ENCODE measurements around the gene TRIP6. TPM values are rescaled to one million over a fixed set of nuclear protein-coding genes. Genes with fewer than 3 reads are reported as not detected.

The TRIP6 gene
- total RNA-seq, 1 donor from 2014 or later = 13.1 TPM

GRCh38 chr7:100859856-100860255 is 7.3 kb upstream of the TRIP6 start:
- Mint-ChIP-seq H3K9me3 (ENCODE audit: unreplicated experiment) (no peaks in the 10 kb centered on the region), H3K36me3 (ENCODE audit: unreplicated experiment) (no peaks in the 10 kb centered on the region), H3K27ac (ENCODE audit: unreplicated experiment) (peak overlapping the region; percentile 16), H3K4me3 (ENCODE audit: unreplicated experiment) (no peak overlapping the region), H3K4me1 (ENCODE audit: low read depth, unreplicated experiment) (no peaks in the 10 kb centered on the region), H3K27me3 (ENCODE audit: unreplicated experiment) (peaks cover 7% of the 10 kb centered on the region)
- TF ChIP-seq CTCF (IDR thresholded peaks at IDR 0.05; ENCODE audit: partially characterized antibody, unreplicated experiment) = no peak
- no peak for DNase-seq

DNA sequence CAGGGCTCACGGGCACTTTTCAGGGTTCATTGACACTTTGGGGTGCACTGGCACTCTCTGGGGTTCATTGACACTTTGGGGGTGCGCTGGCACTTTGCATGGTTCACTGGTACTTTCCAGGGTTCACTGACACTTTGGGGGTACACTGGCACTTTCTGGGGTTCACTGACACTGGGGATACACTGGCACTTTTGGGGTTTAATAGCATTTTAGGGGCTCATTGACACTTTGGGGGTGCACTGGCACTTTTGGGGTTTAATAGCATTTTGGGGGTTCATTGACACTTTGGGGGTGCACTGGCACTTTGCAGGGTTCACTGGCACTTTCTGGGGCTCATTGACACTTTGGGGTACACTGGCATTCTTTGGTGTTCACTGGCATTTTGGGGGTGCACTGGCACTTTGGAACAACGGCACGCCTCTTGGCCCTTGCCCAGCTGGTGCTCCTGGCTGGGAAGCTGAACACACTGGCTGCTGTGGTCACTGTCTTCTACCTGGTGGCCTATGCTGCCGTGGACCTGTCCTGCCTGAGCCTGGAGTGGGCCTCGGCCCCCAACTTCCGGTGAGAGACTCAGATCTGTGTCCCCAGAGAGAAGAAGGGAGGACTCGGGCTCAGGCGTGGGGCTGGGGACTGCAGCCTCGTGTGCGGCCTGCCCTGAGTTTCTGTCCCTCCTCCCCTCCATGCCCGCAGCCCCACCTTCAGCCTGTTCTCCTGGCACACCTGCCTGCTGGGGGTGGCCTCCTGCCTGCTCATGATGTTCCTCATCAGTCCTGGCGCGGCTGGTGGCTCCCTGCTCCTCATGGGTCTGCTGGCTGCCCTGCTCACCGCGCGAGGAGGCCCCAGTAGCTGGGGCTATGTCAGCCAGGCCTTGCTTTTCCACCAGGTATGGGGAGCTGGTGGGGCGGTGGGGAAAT is 6.2 kb upstream of the TRIP6 start:
- Mint-ChIP-seq H3K4me1 (ENCODE audit: low read depth, unreplicated experiment) (no peaks in the 10 kb centered on the region), H3K9me3 (ENCODE audit: unreplicated experiment) (peaks cover 3% of the 10 kb centered on the region), H3K27ac (ENCODE audit: unreplicated experiment) (no peak overlapping the region), H3K27me3 (ENCODE audit: unreplicated experiment) (peaks cover 7% of the 10 kb centered on the region), H3K4me3 (ENCODE audit: unreplicated experiment) (no peak overlapping the region), H3K36me3 (ENCODE audit: unreplicated experiment) (no peaks in the 10 kb centered on the region)
- DNase-seq = no peak
- no peak for TF ChIP-seq CTCF (IDR thresholded peaks at IDR 0.05; ENCODE audit: partially characterized antibody, unreplicated experiment)

- Mint-ChIP-seq H3K4me3 (ENCODE audit: unreplicated experiment) (no peak overlapping the region), H3K4me1 (ENCODE audit: low read depth, unreplicated experiment) (no peaks in the 10 kb centered on the region), H3K36me3 (ENCODE audit: unreplicated experiment) (no peaks in the 10 kb centered on the region), H3K27ac (ENCODE audit: unreplicated experiment) (no peak overlapping the region), H3K27me3 (ENCODE audit: unreplicated experiment) (peaks cover 7% of the 10 kb centered on the region), H3K9me3 (ENCODE audit: unreplicated experiment) (peaks cover 3% of the 10 kb centered on the region)
- no peak for DNase-seq
- no peak for TF ChIP-seq CTCF (IDR thresholded peaks at IDR 0.05; ENCODE audit: partially characterized antibody, unreplicated experiment)
Observed at GRCh38 chr7:100861616-100861985, 5.6 kb upstream of the TRIP6 start.

GRCh38 chr7:100863406-100863950 is 3.7 kb upstream of the TRIP6 start:
- no peak for TF ChIP-seq CTCF (IDR thresholded peaks at IDR 0.05; ENCODE audit: partially characterized antibody, unreplicated experiment)
- Mint-ChIP-seq H3K36me3 (ENCODE audit: unreplicated experiment) (no peaks in the 10 kb centered on the region), H3K9me3 (ENCODE audit: unreplicated experiment) (peaks cover 5% of the 10 kb centered on the region), H3K4me1 (ENCODE audit: low read depth, unreplicated experiment) (peaks cover 1% of the 10 kb centered on the region), H3K27ac (ENCODE audit: unreplicated experiment) (no peak overlapping the region), H3K27me3 (ENCODE audit: unreplicated experiment) (peaks cover 7% of the 10 kb centered on the region), H3K4me3 (ENCODE audit: unreplicated experiment) (no peak overlapping the region)
- no peak for DNase-seq

- peaks cover 7% of the 10 kb centered on the region for H3K27me3 Mint-ChIP-seq (ENCODE audit: unreplicated experiment)
- no peak for TF ChIP-seq CTCF (IDR thresholded peaks at IDR 0.05; ENCODE audit: partially characterized antibody, unreplicated experiment)
- H3K4me3 Mint-ChIP-seq (ENCODE audit: unreplicated experiment) = no peak overlapping the region
- no peak overlapping the region for H3K27ac Mint-ChIP-seq (ENCODE audit: unreplicated experiment)
- peaks cover 5% of the 10 kb centered on the region for H3K9me3 Mint-ChIP-seq (ENCODE audit: unreplicated experiment)
- H3K4me1 Mint-ChIP-seq (ENCODE audit: low read depth, unreplicated experiment) = peaks cover 1% of the 10 kb centered on the region
- no peak for DNase-seq
- H3K36me3 Mint-ChIP-seq (ENCODE audit: unreplicated experiment) = no peaks in the 10 kb centered on the region
Observed at GRCh38 chr7:100864263-100864845, 2.8 kb upstream of the TRIP6 start.

All from glutamatergic neuron (in vitro differentiated cells).